Measurements from ENCODE around the gene TNS3.

GRCh38 chr7:47570649-47571050 lies 11.3 kb downstream of the TNS3 start:
- TF ChIP-seq ATF2 (IDR thresholded peaks at IDR 0.05; ENCODE audit: low read length) (no peak), EP300 (IDR thresholded peaks at IDR 0.05; ENCODE audit: borderline replicate concordance in 1 of 2, control insufficient read depth in 1 of 2, low read depth in 2 of 2, low read length in 2 of 2) (no peak), FOXK2 (IDR thresholded peaks at IDR 0.05) (no peak), CEBPB (IDR thresholded peaks at IDR 0.05; ENCODE audit: borderline replicate concordance in 1 of 2, low read depth in 2 of 2, low read length in 2 of 2) (no peak), CTCF (IDR thresholded peaks at IDR 0.05 in 2 of 3, conservative IDR thresholded peaks at IDR 0.05 in 1 of 3; ENCODE audit: control insufficient read depth in 2 of 3, extremely low read depth in 1 of 3, insufficient read depth in 1 of 3, low read depth in 3 of 3, low read length in 3 of 3) (no peak), EED (IDR thresholded peaks at IDR 0.05; ENCODE audit: low read depth) (no peak), JUNB (IDR thresholded peaks at IDR 0.05) (no peak), TCF12 (IDR thresholded peaks at IDR 0.05; ENCODE audit: low read depth, low read length) (no peak), BCL3 (IDR thresholded peaks at IDR 0.05; ENCODE audit: borderline replicate concordance, insufficient read depth, low read depth, low read length, poor library complexity, severe bottlenecking) (no peak), SRF (IDR thresholded peaks at IDR 0.05; ENCODE audit: low read depth in 2 of 2, low read length in 2 of 2) (no peak), KDM1A (IDR thresholded peaks at IDR 0.05; ENCODE audit: borderline replicate concordance) (no peak), ETV6 (conservative IDR thresholded peaks at IDR 0.05 in 1 of 2, IDR thresholded peaks at IDR 0.05 in 1 of 2; ENCODE audit: borderline replicate concordance in 1 of 2, low read depth in 1 of 2) (no peak), NRF1 (conservative IDR thresholded peaks at IDR 0.05; ENCODE audit: low read depth, low read length) (no peak)
- TF ChIP-seq, protein P1, sequence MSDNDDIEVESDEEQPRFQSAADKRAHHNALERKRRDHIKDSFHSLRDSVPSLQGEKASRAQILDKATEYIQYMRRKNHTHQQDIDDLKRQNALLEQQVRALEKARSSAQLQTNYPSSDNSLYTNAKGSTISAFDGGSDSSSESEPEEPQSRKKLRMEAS (IDR thresholded peaks at IDR 0.05; ENCODE audit: low read depth, low read length) = no peak

Measured in GM12878 (cell line).